HT-29 (cell line): ENCODE measurements around the gene SKIDA1. TPM values are rescaled to one million over a fixed set of nuclear protein-coding genes. Genes with fewer than 3 reads are reported as not detected.

ENCODE experiments used
- DNase-seq: peaks from one replicate; pipeline ENCODE4 v3.0.0-alpha.2; 2015; ENCODE audit warnings: low spot score
- small RNA-seq: library from RNA; depleted of rRNA; stranded (forward); fragments of <200 nt; gene quantifications from one replicate; pipeline ENCODE3, GENCODE V24; 2014
- total RNA-seq: library from RNA; depleted of rRNA; stranded (reverse); fragments of >200 nt; shearing (Covaris generic); gene quantifications from 2 replicates; pipeline ENCODE4 v1.2.3, GENCODE V29; 2014; rRNA removed

Gene SKIDA1
- total RNA-seq, 1 experiment from 2014 or later, result not detected

DNA sequence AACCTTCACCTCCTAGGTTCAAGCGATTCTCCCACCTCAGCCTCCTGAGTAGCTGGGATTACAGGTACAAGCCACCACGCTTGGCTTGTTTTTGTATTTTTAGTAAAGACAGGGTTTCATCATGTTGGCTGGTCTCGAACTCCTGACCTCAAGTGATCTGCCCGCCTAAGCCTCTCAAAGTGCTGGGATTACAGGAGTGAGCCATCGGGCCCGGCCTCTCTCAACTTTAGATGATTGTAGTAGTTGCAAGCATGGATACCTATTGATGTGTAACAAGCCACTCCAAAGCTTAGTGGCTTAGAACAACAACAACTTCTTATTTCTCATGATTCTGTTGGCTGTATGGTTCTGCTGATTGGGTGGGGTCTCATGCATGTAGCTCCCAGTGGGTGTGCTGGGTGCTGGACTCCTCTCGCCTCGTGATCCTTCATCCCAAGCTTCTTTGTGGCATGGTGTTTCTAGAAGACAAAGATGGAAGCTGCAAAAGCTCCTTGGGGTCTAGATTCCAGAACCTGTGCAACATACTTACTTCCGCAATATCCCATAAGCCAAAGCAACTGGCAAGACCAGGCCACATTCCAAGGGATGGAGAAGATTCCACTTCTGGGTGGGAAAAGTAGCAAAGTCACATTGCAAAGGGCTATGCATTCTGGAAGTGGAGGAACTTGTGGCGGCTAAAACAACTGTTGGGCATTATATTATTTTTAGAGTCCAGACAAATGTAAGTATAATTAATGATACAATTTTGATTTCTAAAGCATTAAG lies 37.9 kb downstream of the SKIDA1 start:
- no peak for DNase-seq

DNA sequence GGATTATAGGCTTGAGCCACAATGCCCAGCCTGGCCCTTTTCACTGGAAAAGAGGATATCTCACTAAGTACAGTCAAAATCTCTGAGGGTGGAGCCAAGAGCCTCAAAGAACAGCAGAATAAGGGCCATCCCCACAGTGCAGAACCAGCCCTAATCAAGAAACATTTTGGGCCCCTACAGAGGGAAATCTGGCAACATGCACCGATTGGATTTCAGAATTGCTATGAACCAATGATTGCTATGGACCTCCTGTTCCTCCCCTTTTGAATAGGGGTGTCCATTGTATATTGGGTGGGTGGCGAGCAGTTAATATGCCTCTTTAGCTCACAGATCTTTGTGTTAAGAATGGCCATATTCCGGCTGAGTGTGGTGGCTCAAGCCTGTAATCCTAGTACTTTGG lies 42.7 kb downstream of the SKIDA1 start:
- no peak for DNase-seq

DNA sequence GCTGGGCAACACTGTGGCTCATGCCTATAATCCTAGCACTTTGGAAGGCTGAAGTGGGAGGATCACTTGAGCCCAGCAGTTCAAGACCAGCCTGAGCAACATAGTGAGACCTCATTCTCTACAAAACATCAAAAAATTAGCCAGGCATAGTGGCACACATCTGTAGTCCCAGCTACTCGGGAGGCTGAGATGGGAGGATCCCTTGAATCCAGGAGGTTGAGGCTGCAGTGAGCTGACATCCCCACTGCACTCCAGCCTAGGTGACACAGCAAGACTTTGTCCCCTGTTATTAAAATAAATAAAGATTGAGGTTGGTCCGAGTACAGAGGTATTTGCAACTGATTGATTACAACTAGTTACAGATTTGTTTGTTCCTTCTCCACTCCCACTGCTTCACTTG lies 44.1 kb downstream of the SKIDA1 start:
- no peak for DNase-seq

DNA sequence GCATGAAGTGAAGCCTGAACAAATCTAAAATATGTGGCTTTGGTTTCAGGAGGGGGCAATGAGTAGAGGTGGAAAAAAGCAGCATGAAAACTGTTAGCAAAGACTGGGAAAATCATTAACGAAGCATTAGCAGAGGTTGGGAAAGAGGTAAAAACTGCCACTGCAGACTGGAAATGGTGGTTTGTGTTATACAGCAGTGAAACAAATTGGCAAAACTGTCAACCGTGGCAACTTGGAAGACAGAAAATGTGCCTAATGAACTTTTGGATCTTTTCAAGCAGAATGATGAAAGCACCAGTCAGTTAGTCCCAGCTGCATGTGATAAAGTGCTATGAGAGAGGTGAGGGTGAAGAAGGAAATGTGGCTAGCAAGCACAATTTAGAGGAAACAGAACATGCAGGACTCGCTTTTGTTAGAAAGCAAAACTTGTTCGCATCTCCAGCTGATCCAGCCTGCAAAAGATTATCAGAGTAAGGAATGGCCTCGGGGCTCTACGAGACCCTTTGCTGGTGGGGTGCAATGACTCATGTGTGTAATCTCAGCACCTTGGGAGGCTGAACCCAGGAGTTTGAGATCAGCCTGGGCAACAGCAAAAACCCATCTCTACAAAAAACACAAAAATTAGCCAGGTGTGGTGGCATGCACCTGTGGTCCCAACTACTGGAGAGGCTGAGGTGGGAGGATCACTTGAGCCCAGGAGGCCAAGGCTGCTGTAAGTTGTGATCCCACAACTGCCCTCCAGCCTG lies 45.7 kb downstream of the SKIDA1 start:
- no peak for DNase-seq

DNA sequence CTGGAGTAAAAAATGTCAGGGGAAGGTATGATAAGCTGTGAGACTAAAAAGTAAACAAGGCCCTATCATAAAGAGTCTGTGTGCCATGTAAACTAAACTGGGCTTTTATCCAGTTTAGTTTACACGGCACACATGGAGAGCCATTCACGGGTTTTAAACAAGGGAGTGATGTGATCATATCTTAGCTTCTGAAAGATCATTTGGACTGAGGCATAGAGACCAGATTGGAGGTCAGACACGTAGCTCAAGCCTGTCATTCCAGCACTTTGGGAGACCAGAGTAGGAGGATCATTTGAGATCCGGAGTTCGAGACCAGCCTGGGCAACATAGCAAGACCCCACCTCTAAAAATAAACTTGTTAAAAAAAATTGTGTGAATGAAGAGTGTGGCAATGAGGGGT lies 50.1 kb downstream of the SKIDA1 start:
- DNase-seq, result no peak

DNA sequence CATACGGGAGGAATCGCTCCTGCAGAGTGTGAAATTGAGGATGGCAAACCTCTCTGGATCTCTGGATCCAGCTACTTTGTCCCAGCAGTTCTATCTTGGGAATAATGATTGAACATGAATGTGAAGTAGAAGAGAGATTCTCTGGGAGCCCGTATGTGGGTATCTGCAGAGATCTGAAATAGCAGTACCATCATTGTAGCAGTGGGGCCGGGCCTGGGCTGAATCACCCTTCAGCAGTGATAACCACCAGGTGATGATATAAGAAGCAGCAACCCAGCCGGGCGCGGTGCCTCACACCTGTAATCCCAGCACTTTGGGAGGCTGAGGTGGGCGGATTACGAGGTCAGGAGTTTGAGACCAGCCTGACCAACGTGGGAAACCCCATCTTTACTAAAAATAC lies 51.9 kb downstream of the SKIDA1 start:
- no peak for DNase-seq

DNA sequence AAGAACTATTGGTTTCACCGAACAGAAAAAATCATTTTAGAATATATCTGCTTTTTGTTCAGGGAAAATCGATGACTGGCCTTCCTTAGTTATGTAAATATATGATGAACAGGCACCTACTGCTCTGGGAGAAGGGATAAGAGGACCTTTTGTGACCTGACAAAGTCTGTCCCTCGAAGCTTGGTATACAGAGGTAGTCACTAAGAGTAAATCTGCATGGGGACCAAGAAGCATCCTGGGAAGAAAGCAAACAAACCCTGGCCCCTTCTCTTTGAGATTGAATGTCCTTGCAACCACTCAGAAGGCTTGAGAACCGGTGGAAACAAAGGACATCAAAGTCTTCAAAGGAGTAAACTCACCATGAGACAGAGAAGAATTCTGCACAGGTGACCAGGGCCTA lies 52.3 kb downstream of the SKIDA1 start:
- no peak for DNase-seq

DNA sequence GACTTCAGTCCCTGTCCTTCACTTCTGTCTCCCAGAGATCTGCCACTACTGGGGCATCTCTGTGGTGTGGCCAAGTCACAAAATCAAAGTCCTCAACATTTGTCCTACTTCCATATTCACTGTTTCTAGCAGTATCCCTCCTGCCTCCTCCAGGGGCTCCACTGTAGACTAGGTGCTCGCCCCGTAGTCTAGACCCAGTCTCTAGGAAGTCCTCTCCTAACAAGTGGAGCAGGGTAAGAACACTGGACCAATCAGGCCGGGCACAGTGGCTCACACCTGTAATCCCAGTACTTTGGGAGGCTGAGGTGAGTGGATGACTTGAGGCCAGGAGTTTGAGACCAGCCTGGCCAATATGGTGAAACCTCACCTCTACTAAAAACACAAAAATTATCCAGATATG lies 57.4 kb downstream of the SKIDA1 start:
- DNase-seq, result no peak

DNA sequence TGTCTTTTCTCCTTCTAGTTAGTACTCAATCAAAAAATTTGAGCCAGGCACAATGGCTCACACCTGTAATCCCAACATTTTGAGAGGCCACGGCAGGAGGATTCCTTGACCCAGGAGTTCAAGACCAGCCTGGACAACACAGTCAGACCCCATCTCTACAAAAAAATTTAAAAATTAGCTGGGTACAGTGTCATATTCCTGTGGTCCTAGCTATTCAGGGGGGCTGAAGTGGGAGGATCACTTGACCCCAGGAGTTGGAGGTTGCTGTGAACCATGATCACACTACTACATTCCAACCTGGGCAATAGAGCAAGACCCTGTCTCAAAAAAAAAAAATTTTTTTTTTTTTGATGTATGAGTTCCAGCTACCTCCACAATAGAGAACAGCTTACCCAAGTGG lies 57.8 kb downstream of the SKIDA1 start:
- no peak for DNase-seq

DNA sequence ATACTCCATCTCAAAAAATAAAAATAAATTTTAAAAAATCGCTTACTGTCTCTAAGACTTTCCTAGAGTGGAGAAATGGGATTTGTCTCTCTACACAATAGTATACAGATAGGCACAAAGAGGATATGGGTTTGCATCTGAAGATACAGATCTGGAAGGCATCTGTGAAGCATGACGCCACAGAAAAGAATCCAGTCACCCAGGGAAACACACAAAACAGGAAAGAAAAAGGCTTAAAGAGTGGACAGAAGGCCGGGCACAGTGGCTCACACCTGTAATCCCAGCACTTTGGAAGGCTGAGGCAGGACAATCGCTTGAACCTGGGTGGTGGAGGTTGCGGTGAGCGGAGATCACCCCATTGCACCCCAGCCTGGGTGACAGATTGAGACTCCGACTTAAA lies 61.3 kb downstream of the SKIDA1 start:
- DNase-seq, result no peak

Small RNAs within 50 kb of the gene (small RNA-seq; reads per million reads assigned to genes)
- not detected for gene MIR1915
- not detected for gene RF00019
- not detected for gene RNU6-306P

Other genes with a start within 250 kb of the SKIDA1 start
- 31.7 and 47.6 TPM in 2 replicates for gene MLLT10, start 8.6 kb upstream of the SKIDA1 start, total RNA-seq